ENCODE data around the gene PIP4K2B. TPM values are rescaled to one million over a fixed set of nuclear protein-coding genes. Genes with fewer than 3 reads are reported as not detected.

PIP4K2B gene
- total and polyA plus RNA-seq, 9 of the 15 experiments (the other 6 are each of a cell fraction or from before 2014, with no cell fraction given) = 3.7 to 29.9 (median 23.0) TPM

GRCh38 chr17:38824899-38825761, 25.8 kb upstream of the PIP4K2B start, which contains the start of gene CWC25 (continued):
- TF ChIP-seq KDM5B (IDR thresholded peaks at IDR 0.05; ENCODE audit: insufficient replicate concordance, low read depth, low read length) (peak; percentile 74), SAFB2 (IDR thresholded peaks at IDR 0.05; ENCODE audit: borderline replicate concordance, low read depth, low read length, severe bottlenecking) (no peak), JUN (IDR thresholded peaks at IDR 0.05; ENCODE audit: borderline replicate concordance, low read depth, low read length) (peak; percentile 85; the same call in 1 of the 2 replicates), JUN (CRISPR knock-in tag; IDR thresholded peaks at IDR 0.05; ENCODE audit: borderline replicate concordance) (no peak), ZNF23 (CRISPR knock-in tag; IDR thresholded peaks at IDR 0.05) (no peak), ZNF263 (CRISPR knock-in tag; IDR thresholded peaks at IDR 0.05; ENCODE audit: borderline replicate concordance) (peak; percentile 12; the same call in 1 of the 2 replicates), POLR2B (IDR thresholded peaks at IDR 0.05; ENCODE audit: low read depth, partially characterized antibody) (peak; percentile 94), ZNF766 (CRISPR knock-in tag; conservative IDR thresholded peaks at IDR 0.05) (peak; percentile 18; the same call in 1 of the 2 replicates), SREBF1 (IDR thresholded peaks at IDR 0.05; ENCODE audit: borderline replicate concordance, low read depth, low read length) (peak; percentile 79; the same call in 1 of the 2 replicates), RBM34 (IDR thresholded peaks at IDR 0.05; ENCODE audit: borderline replicate concordance, insufficient read depth, low read length) (no peak), MAZ (CRISPR knock-in tag; conservative IDR thresholded peaks at IDR 0.05 in 1 of 2, IDR thresholded peaks at IDR 0.05 in 1 of 2) (peak; percentile 80 to 82), ZNF785 (CRISPR knock-in tag; IDR thresholded peaks at IDR 0.05) (no peak), POLR2A (conservative IDR thresholded peaks at IDR 0.05) (peak; percentile 96), PKNOX1 (IDR thresholded peaks at IDR 0.05) (peak; percentile 72), GTF2E2 (tag; IDR thresholded peaks at IDR 0.05) (peak; percentile 78)
- TF ChIP-seq, protein P1, sequence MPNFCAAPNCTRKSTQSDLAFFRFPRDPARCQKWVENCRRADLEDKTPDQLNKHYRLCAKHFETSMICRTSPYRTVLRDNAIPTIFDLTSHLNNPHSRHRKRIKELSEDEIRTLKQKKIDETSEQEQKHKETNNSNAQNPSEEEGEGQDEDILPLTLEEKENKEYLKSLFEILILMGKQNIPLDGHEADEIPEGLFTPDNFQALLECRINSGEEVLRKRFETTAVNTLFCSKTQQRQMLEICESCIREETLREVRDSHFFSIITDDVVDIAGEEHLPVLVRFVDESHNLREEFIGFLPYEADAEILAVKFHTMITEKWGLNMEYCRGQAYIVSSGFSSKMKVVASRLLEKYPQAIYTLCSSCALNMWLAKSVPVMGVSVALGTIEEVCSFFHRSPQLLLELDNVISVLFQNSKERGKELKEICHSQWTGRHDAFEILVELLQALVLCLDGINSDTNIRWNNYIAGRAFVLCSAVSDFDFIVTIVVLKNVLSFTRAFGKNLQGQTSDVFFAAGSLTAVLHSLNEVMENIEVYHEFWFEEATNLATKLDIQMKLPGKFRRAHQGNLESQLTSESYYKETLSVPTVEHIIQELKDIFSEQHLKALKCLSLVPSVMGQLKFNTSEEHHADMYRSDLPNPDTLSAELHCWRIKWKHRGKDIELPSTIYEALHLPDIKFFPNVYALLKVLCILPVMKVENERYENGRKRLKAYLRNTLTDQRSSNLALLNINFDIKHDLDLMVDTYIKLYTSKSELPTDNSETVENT (CRISPR knock-in tag; IDR thresholded peaks at IDR 0.05) = peak; percentile 72; the same call in 1 of the 2 replicates
- TF ChIP-seq, protein P2, sequence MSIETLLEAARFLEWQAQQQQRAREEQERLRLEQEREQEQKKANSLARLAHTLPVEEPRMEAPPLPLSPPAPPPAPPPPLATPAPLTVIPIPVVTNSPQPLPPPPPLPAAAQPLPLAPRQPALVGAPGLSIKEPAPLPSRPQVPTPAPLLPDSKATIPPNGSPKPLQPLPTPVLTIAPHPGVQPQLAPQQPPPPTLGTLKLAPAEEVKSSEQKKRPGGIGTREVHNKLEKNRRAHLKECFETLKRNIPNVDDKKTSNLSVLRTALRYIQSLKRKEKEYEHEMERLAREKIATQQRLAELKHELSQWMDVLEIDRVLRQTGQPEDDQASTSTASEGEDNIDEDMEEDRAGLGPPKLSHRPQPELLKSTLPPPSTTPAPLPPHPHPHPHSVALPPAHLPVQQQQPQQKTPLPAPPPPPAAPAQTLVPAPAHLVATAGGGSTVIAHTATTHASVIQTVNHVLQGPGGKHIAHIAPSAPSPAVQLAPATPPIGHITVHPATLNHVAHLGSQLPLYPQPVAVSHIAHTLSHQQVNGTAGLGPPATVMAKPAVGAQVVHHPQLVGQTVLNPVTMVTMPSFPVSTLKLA (conservative IDR thresholded peaks at IDR 0.05) = peak; percentile 83 to 95
- TF ChIP-seq, protein P3, sequence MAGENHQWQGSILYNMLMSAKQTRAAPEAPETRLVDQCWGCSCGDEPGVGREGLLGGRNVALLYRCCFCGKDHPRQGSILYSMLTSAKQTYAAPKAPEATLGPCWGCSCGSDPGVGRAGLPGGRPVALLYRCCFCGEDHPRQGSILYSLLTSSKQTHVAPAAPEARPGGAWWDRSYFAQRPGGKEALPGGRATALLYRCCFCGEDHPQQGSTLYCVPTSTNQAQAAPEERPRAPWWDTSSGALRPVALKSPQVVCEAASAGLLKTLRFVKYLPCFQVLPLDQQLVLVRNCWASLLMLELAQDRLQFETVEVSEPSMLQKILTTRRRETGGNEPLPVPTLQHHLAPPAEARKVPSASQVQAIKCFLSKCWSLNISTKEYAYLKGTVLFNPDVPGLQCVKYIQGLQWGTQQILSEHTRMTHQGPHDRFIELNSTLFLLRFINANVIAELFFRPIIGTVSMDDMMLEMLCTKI (IDR thresholded peaks at IDR 0.05; ENCODE audit: partially characterized antibody) = no peak
- TF ChIP-seq, protein P4, sequence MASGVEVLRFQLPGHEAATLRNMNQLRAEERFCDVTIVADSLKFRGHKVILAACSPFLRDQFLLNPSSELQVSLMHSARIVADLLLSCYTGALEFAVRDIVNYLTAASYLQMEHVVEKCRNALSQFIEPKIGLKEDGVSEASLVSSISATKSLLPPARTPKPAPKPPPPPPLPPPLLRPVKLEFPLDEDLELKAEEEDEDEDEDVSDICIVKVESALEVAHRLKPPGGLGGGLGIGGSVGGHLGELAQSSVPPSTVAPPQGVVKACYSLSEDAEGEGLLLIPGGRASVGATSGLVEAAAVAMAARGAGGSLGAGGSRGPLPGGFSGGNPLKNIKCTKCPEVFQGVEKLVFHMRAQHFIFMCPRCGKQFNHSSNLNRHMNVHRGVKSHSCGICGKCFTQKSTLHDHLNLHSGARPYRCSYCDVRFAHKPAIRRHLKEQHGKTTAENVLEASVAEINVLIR (CRISPR knock-in tag; IDR thresholded peaks at IDR 0.05) = peak; percentile 100
